ENCODE results near the gene EIF1. TPM values are rescaled to one million over a fixed set of nuclear protein-coding genes. Genes with fewer than 3 reads are reported as not detected.
A peak's percentile ranks its signal among the peaks of the same experiment; 100 is the strongest.
"Not testable (repeated sequence)": the region's sequence is repeated elsewhere in the genome, so short reads cannot be mapped to it uniquely, and the experiment has no call there.

EIF1 gene
- total RNA-seq, 4 donors from 2014 or later, result 238 to 471 (median 430) TPM

DNA sequence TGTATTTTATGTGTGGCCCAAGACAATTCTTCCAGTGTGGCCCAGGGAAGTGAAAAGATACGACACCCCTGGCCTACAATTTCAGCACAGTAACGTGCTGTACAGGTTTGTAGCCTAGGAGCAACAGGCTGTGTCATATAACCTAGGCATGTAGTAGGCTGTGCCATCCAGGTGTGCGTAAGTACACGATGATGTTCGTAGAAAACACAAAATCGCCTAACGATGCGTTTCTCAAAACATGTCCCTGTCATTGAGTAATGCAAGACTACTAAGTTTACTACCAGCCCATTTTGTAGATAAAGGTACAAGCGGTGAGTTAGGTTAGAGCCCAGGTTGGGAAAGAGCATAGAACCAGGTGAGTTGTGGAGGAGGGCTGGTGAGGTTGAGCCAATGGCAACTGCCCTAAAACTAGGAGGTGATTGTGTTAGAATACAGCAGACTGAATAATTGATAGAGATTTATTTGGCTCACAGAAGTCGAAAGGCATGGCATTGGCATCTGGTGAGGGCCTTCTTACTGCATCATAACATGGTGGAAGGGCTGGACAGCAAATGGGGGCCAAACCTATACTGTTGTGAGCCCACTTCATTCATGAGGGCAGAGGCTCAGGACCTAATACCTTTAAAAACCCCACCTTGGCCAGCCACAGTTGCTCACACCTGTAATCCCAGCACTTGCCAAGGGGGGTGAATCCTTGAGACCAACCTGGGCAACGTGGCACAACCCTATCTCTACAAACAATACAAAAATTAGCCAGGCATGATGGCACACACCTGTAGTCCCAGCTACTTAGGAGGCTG lies 4.2 kb downstream of the EIF1 start:
- Histone ChIP-seq H3K4me1 (peaks cover 53% of the 10 kb centered on the region), H3K4me3 (no peak overlapping the region), H3K9me3 (no peaks in the 10 kb centered on the region), H3K27ac (no peak overlapping the region), H3K27me3 (no peaks in the 10 kb centered on the region), H3K36me3 (peaks cover 61% of the 10 kb centered on the region)
- no peak for DNase-seq (ENCODE audit: low spot score in 2 of 2)
- 88% methylated on average over 11 of the region's 11 CpGs for WGBS
- TF ChIP-seq POLR2A (IDR thresholded peaks at IDR 0.05) (no peak), POLR2AphosphoS5 (IDR thresholded peaks at IDR 0.05) (peak in 1 of 3 donors; percentile 31), EP300 (IDR thresholded peaks at IDR 0.05) (no peak)

DNA sequence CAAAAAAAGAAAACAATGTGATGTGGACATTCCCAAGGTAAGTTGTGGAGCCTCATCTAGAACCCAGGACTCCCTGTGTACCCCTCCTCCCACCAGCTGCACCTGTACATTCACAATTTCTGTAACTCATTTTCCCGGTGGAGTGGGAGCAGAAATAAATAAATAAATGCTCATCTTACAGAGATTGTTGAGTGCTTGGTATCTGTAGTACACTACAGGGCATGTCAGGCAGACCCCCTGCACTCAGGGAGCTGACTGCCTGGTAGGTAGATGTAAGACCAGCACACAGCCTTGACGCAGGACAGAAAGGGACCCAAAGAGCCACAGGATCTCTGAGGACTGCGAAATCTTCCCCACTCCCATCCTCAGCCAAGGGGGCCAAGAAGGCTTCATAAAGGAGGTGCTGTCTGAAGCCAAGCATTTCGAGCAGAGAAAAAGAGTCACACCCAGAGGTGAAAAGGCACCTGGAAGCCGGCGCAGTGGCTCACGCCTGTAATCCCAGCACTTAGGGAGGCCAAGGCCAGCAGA lies 6.5 kb downstream of the EIF1 start:
- Histone ChIP-seq H3K9me3 (no peaks in the 10 kb centered on the region), H3K27me3 (no peaks in the 10 kb centered on the region), H3K4me1 (peaks cover 46% of the 10 kb centered on the region), H3K4me3 (no peak overlapping the region), H3K27ac (no peak overlapping the region), H3K36me3 (peaks cover 52% of the 10 kb centered on the region)
- no peak for DNase-seq (ENCODE audit: low spot score in 2 of 2)
- TF ChIP-seq POLR2A (IDR thresholded peaks at IDR 0.05) (no peak), EP300 (IDR thresholded peaks at IDR 0.05) (no peak), POLR2AphosphoS5 (IDR thresholded peaks at IDR 0.05) (no peak)
- TF ChIP-seq, protein P1, sequence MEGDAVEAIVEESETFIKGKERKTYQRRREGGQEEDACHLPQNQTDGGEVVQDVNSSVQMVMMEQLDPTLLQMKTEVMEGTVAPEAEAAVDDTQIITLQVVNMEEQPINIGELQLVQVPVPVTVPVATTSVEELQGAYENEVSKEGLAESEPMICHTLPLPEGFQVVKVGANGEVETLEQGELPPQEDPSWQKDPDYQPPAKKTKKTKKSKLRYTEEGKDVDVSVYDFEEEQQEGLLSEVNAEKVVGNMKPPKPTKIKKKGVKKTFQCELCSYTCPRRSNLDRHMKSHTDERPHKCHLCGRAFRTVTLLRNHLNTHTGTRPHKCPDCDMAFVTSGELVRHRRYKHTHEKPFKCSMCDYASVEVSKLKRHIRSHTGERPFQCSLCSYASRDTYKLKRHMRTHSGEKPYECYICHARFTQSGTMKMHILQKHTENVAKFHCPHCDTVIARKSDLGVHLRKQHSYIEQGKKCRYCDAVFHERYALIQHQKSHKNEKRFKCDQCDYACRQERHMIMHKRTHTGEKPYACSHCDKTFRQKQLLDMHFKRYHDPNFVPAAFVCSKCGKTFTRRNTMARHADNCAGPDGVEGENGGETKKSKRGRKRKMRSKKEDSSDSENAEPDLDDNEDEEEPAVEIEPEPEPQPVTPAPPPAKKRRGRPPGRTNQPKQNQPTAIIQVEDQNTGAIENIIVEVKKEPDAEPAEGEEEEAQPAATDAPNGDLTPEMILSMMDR (IDR thresholded peaks at IDR 0.05), result no peak
- 85% methylated on average over 7 of the region's 7 CpGs for WGBS

DNA sequence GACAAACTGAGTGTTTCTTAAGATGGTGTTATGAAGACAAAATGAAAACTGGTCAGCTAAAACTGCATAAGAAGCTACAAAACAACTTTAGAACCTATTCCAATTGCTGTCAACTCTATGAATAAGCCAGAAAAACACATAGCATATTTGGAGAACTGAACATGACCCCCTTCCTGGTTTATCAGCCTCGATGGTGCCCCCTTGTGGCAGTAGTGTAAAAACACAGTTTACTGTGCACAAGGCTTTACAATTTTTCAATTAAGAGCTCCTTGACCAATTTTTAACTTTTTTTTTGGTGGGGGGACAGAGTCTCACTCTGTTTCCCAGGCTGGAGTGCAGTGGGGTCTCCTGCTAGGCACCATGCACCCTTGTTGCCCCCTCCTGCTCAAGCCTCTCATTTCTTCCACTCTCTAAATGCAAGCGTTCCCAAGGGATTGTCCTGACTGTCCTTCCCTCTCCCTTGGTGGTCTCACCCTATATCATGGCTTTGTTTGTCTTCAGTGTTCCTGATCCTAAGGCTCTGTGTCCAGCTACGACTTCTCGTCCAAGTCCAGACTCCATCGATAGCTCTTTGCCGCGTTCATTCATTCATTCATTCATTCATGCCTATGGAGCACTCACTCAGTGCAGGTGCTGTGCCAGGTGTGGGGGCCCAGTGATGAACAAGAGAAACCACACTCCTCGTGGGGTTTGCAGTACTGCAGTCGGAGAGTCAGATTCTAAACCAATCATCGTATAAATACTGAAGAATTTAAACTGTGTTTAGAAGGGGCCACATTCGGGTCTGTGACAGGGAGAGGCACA lies 7.5 kb downstream of the EIF1 start:
- Histone ChIP-seq H3K9me3 (no peaks in the 10 kb centered on the region), H3K27me3 (no peaks in the 10 kb centered on the region), H3K4me1 (peaks cover 36% of the 10 kb centered on the region), H3K36me3 (peaks cover 42% of the 10 kb centered on the region), H3K27ac (no peak overlapping the region), H3K4me3 (no peak overlapping the region)
- WGBS, result 60% methylated on average over 11 of the region's 11 CpGs
- TF ChIP-seq EP300 (IDR thresholded peaks at IDR 0.05), result no peak
- TF ChIP-seq, protein P1 (IDR thresholded peaks at IDR 0.05), result peak; percentile 60 to 85
- DNase-seq (ENCODE audit: low spot score in 2 of 2), result no peak

DNA sequence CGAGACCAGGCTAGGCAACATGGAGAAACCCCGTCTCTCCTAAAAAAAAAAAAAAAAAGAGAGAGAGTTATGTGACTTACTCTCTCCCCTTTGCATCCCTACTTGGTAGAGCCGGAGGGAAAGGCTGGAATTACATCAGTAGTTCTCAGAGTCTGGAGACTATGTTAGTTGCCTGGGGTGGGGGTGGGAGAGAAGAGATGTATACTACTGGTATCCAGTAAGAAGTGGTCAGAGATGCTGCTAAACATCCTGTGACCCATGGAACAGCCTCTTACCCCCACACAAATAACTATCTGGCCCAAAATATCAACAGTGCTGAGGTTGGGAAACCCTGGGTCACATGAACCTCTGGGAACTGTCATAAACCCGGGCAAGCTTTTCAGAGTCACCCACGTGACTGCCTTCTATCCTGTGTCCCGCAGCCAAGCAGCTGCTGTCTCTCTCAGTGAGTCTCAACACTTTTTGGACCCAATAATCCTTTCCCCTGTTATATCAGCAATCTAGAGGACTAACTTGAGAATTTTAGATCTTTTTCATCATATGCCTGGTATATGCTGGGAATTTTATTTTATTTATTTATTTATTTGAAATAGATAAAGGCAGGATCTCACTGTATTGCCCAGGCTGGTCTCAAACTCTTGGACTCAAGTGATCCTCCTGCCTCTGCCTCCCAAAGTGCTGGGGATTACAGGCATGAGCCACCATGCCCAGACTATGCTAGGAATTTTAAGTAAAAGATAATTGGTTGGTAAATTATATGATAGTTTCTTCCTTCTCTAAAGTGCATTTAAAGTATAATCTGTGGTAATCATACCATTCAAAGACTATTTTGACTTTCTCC lies 8.7 kb downstream of the EIF1 start:
- 39% methylated on average over 6 of the region's 6 CpGs for WGBS
- Histone ChIP-seq H3K27me3 (no peaks in the 10 kb centered on the region), H3K36me3 (peaks cover 30% of the 10 kb centered on the region), H3K4me3 (no peak overlapping the region), H3K27ac (peak overlapping the region; percentile 43), H3K4me1 (peaks cover 26% of the 10 kb centered on the region), H3K9me3 (no peaks in the 10 kb centered on the region)
- peak; percentile 87 for DNase-seq (ENCODE audit: low spot score in 2 of 2)
- no peak for TF ChIP-seq EP300 (IDR thresholded peaks at IDR 0.05)
- no peak for TF ChIP-seq POLR2AphosphoS5 (IDR thresholded peaks at IDR 0.05)
- TF ChIP-seq, protein P1 (IDR thresholded peaks at IDR 0.05), result no peak
- TF ChIP-seq POLR2A (IDR thresholded peaks at IDR 0.05), result no peak

DNA sequence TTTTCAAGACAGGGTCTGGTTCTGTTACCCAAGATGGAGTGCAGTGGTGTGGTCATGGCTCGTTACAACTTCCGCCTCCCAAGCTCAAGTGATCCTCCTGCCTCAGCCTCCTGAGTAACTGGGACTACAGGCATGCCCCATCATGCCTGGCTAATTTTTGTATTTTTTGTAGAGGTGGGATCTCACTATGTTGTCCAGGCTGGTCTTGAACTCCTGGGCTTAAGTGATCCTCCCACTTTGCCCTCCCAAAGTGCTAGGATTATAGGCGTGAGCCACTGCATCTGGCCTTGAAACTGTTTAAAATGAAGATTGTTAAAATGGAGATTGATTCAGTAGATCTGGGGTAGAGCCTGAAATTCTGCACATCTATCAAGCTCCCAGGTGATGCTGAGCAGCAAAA lies 12.2 kb downstream of the EIF1 start:
- not testable (repeated sequence) for H3K4me3 ChIP-seq; H3K27me3 ChIP-seq; H3K27ac ChIP-seq; H3K9me3 ChIP-seq; H3K36me3 ChIP-seq; DNase-seq (ENCODE audit: low spot score in 2 of 2)
- WGBS, result 91% methylated on average over 3 of the region's 3 CpGs
- peaks cover 17% of the 10 kb centered on the region for H3K4me1 ChIP-seq
